GM19035 (cell line): ENCODE measurements around the gene PERM1.
"Not testable (repeated sequence)": the region's sequence is repeated elsewhere in the genome, so short reads cannot be mapped to it uniquely, and the experiment has no call there.

Experiments
- ATAC-seq: cut with Tn5 transposase; IDR thresholded peaks from one replicate; pipeline ENCODE4 v1.9.1; 2021; ENCODE audit not compliant: unreplicated experiment

PERM1 gene

DNA sequence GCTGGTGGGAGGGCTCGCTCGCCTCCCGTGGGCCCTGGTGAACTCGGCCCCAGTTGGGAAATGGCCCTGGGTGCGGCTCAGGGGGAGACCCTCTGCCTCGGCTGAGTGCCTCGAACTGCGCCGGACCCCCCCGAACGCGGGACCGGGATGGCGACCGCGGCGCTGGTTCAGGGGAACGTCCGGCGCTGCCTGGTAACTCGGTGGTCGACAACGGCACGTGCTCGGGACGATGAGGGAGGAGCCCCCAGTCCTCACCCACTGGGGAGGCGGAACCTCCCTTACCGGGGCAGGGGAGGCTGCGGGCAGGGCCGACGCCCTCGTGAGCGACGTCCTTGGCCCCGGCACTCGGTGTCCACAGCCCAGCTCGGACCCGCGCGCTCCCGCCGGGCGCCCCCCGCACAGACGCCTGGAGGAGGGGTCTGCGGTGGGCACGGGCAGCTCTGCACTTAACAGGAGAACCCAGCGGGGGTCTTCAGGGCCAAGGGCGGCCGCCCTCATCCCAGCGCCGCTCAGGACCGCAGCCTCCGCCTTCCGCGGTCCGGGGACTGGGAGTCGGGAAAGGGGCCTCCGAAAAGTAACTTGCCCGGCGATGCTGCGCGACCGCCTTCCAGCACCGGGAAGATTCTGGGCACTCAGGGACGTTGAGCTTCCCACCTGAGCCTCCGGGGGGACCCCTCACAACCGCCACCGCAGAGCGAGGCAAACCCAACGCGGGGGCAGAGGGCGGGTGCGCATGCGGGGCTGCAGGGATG lies 16.3 kb upstream of the PERM1 start:
- ATAC-seq: no peak

- ATAC-seq: no peak
Measured at GRCh38 chr1:997713-997992, 15.8 kb upstream of the PERM1 start.

GRCh38 chr1:996851-997712 lies 15.2 kb upstream of the PERM1 start:
- ATAC-seq: no peak

DNA sequence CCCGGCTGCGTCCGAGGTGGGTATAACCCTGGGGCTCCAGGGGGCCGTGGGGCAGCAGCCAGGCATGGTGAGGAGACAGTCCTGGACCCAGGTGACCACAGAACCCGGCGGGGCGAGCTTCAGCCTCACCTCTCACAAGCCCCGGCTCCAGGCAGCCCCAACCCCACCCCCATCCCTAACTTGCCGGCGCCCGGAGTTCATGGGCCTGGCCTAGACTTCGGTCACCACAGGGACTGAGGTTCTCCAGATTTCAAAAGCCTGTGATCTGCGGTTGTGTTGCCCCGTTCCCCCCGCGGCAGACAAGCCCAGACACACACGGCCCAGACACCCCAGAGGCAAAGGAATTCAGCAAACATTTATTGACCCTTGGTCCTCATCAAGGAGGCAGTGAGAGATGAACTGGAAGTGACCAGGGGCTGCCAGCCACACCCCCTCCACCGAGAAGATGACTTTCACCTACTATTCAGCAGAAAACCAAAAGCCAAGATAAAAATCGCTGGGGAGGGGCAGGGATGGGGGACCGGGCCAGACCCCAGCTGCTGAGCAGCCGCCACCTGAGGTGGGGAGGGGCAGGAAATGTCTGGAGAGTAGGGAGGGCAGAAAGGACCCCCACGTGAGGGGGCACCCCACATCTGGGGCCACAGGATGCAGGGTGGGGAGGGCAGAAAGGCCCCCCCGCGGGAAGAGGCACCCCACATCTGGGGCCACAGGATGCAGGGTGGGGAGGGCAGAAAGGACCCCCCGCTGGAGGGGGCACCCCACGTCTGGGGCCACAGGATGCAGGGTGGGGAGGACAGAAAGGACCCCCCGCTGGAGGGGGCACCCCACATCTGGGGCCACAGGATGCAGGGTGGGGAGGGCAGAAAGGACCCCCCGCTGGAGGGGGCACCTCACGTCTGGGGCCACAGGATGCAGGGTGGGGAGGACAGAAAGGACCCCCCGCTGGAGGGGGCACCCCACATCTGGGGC lies 14.1 kb upstream of the PERM1 start:
- no peak for ATAC-seq

- not testable (repeated sequence) for ATAC-seq
Measured at GRCh38 chr1:994546-994945, 12.7 kb upstream of the PERM1 start.

DNA sequence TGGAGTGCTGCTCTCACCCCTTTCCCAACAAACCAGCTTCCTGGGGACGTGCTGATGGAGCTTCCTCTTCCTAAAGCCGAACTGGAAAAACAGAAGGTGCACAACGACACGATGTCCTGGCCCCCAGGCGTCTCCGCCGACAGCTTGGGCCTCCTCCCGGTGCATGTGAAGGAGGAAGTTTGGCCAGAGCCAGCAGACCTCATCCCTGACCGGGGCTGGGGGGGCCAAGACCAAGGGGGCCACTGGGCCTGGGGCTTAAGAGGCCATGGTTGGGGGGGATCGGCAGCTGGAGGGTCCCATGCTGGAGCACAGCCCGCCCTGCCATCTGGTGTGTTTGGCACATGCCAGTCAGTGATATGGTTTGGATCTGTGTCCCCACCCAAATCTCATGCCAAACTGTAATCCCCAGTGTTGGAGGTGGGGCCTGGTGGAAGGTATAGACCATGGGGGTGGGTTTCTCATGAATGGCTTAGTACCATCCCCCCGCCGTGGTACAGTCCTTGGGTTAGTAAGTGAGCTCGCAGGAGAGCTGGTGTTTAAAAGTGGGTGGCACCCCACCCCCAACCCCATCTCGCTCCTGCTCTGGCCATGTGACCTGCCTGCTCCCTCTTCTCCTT lies 11.6 kb upstream of the PERM1 start:
- ATAC-seq: no peak

- ATAC-seq: no peak
Measured at GRCh38 chr1:992362-992761, 10.5 kb upstream of the PERM1 start.

- ATAC-seq: no peak
Measured at GRCh38 chr1:991895-992294, 10.0 kb upstream of the PERM1 start.

DNA sequence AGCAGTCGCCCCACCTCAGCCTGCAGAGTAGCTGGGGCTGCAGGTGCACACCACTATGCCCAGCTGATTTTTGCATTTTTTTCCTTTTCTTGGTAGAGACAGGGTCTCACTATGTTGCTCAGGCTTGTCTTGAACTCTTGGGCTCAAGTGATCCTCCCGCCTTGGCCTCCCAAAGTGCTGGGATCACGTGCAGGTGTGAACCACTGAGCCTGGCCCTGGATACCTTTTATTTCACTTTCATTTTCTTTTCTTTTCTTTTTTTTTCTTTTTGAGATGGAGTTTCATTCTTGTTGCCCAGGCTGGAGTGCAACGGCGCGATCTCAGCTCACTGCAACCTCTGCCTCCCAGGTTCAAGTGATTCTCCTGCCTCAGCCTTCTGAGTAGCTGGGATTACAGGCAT lies 9.4 kb upstream of the PERM1 start:
- ATAC-seq: not testable (repeated sequence)

GRCh38 chr1:988061-988460 lies 6.2 kb upstream of the PERM1 start:
- ATAC-seq: not testable (repeated sequence)

GRCh38 chr1:985126-985525 lies 3.2 kb upstream of the PERM1 start:
- no peak for ATAC-seq

DNA sequence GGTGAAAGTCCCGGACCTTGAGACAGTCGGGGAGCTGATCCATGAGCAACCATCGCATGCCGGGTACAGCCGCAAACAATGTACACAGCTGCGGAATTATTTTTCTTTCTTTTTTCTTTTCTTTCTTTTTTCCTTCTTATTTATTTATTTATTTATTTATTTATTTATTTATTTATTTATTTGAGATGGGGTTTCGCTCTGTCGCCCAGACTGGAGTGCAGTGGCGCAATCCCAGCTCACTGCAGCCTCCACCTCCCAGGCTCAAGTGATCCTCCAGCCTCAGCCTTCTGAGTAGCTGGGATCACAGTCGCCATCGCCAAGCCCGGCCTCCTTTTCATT lies 2.6 kb upstream of the PERM1 start:
- ATAC-seq: no peak

DNA sequence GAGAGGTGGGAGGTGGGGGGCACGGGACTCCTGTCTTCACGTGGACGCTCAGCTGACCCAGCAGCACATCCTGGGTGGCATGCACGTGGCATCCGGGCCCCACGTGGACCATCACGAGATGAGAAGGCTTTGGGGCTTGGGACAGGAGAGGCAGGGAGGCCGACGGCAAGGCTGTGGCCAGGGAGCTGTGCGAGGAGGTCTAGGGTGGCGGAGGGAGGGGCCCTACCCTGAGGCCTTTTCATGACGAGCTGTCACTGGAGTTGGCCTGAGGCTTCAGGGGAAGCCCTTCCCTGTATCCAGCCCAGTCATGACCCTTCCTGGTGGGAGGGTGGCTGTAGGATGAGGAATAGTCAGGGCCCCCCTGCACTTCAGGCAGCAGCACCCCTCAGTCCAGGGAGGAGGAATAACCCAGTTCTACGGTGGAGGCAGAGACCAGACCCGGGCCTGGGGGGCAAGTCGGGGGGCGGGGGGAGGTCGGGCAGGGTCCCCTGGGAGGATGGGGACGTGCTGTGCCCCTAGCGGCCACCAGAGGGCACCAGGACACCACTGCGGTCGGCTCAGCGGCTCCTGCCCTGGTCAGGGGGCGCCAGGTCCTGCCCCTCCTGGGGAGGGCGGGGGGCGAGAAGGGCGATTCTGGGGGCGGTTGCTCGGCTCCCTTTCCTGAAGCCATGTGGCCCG lies 2.0 kb upstream of the PERM1 start:
- no peak for ATAC-seq

- ATAC-seq: no peak
Measured at GRCh38 chr1:982765-983436, 1.0 kb upstream of the PERM1 start.

DNA sequence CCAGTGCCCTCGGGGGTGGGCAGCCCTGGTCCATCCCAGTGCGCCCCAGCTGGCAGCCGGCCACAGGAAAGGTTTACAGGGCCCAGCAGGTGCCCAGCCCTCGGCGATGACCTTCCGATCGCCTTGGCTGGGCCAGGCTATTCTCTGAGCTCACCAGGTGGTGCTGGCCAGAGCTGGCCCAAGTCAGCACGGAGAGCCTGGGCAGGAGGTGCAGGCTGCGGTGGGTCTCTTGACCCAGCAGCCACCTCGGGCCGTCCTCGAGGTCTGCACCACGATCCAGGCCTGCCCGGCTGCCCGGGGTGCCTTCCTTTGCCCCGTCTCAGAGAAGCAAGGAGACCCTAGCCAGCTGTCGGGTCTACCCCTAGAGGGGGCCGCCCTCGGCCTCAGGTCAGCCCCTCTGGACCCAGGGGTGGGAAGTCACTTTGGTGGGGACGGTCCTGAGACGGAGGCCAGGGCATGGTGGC lies 370 bp downstream of the PERM1 start:
- no peak for ATAC-seq

GRCh38 chr1:980602-981395 lies 1.1 kb downstream of the PERM1 start:
- ATAC-seq: no peak

DNA sequence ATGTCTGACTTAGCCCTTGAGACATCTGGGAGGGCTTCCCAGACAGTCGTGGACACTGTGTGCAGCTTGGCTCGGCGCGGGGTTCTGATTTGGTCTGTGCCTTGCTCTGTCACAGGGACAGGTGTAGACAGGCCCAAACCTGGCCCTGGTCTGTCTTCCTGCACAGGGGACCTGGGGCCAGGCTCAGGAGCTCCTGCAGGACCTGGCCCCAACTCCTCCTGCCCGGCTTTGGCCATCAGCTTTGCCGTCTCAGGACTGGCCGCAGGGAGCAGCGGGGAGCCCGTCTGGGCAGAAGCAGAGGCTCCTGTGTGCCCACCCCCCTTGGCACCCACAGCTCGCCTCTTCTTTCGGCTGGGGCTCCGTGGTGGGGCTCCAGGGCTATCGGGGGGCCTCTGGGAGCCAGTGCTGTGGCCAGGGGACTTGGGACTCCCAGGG lies 1.7 kb downstream of the PERM1 start:
- ATAC-seq: no peak

DNA sequence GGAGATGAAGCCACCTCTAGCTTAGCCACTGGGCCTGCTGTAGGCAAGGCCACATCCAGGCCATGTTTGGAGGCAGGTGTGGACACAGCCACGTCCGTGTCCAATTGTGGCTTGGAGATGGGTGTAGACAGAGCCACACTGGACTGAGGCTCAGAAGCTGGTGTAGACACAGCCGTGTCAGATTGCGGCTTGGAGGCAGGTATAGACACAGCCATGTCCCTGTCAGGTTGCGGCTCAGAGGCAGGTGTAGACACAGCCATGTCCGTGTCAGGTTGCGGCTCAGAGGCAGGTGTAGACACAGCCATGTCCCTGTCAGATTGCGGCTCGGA lies 2.2 kb downstream of the PERM1 start:
- no peak for ATAC-seq
